Activated CD8-positive, alpha-beta memory T cell treated with anti-CD3 and anti-CD28 coated beads for 36 hours (primary cell): ENCODE data around the gene PNN. TPM values are rescaled to one million over a fixed set of nuclear protein-coding genes. Genes with fewer than 3 reads are reported as not detected.
"Not testable (repeated sequence)": the region's sequence is repeated elsewhere in the genome, so short reads cannot be mapped to it uniquely, and the experiment has no call there.

Source experiments
- CTCF ChIA-PET: fragments of 350-600 bp; sonication (Branson Sonifier 250); formaldehyde crosslinking; loops from one replicate; lab custom pipeline; 2021; ENCODE audit warnings: antibody characterized with exemption; lab: Charles Lee
- POLR2A ChIA-PET: fragments of 350-600 bp; sonication (Branson Sonifier 250); formaldehyde crosslinking; loops from one replicate; lab custom pipeline; 2021; ENCODE audit warnings: antibody characterized with exemption; lab: Charles Lee
- total RNA-seq, 2 experiments: library from RNA; stranded (reverse); gene quantifications; one replicate each; pipeline ENCODE4 v1.2.3, GENCODE V29; 2021

Gene PNN
- total RNA-seq = 100 to 1,000 TPM; 101 to 102 TPM

- POLR2A ChIA-PET = interaction anchor here (0.6 to 1.5 kb wide), 10 partner anchors 10 to 258 kb away, joined by 3 to 6 read pairs (median 4); partner anchors contain the start of genes FBXO33 and SEC23A
- CTCF ChIA-PET = interaction anchor here (0.6 to 0.9 kb wide), 3 partner anchors 29 to 63 kb away, joined by 3 to 5 read pairs (median 3); no protein-coding TSS in a partner anchor
Measured at GRCh38 chr14:39174560-39175444, at the start of gene PNN. Gene PNN (plus strand): TSS chr14:39175254. CDS start chr14:39175280, 26 bp downstream.

GRCh38 chr14:39137835-39138234 lies 37.2 kb upstream of the PNN start:
- CTCF ChIA-PET, POLR2A ChIA-PET: not testable (repeated sequence)

GRCh38 chr14:39138440-39138839 lies 36.6 kb upstream of the PNN start:
- ChIA-PET CTCF (no interaction called here), POLR2A (no interaction called here)

- CTCF ChIA-PET = interaction anchor here (0.6 kb wide), 1 partner anchor 10 kb away, joined by 3 read pairs; no protein-coding TSS in a partner anchor
- POLR2A ChIA-PET = no interaction called here
Measured at GRCh38 chr14:39140170-39140569, 34.9 kb upstream of the PNN start.

GRCh38 chr14:39141623-39142022 lies 33.4 kb upstream of the PNN start:
- CTCF ChIA-PET, POLR2A ChIA-PET: not testable (repeated sequence)

- CTCF ChIA-PET, POLR2A ChIA-PET: not testable (repeated sequence)
Measured at GRCh38 chr14:39143226-39143625, 31.8 kb upstream of the PNN start.

GRCh38 chr14:39145266-39145966 lies 29.6 kb upstream of the PNN start:
- CTCF ChIA-PET = no interaction called here
- POLR2A ChIA-PET = no interaction called here

GRCh38 chr14:39154594-39155189 lies 20.4 kb upstream of the PNN start:
- ChIA-PET CTCF (no interaction called here), POLR2A (no interaction called here)

GRCh38 chr14:39157491-39157890 lies 17.6 kb upstream of the PNN start:
- CTCF ChIA-PET = no interaction called here
- POLR2A ChIA-PET = no interaction called here

GRCh38 chr14:39158222-39158858 lies 16.7 kb upstream of the PNN start:
- CTCF ChIA-PET = no interaction called here
- POLR2A ChIA-PET = no interaction called here

- POLR2A ChIA-PET = interaction anchor here (0.8 kb wide), 1 partner anchor 10 kb away, joined by 3 read pairs; the partner anchor contains the start of gene TRAPPC6B
- CTCF ChIA-PET = no interaction called here
Measured at GRCh38 chr14:39160494-39160893, 14.6 kb upstream of the PNN start.

- POLR2A ChIA-PET = not testable (repeated sequence)
- CTCF ChIA-PET = interaction anchor here (0.6 kb wide), 1 partner anchor 37 kb away, joined by 3 read pairs; no protein-coding TSS in a partner anchor
Measured at GRCh38 chr14:39167797-39168320, 7.2 kb upstream of the PNN start.

GRCh38 chr14:39168591-39168990 lies 6.5 kb upstream of the PNN start:
- ChIA-PET POLR2A (no interaction called here), CTCF (no interaction called here)

GRCh38 chr14:39169541-39169900 lies 5.5 kb upstream of the PNN start:
- POLR2A ChIA-PET = interaction anchor here (1.0 to 1.7 kb wide), 7 partner anchors 9 to 100 kb away, joined by 3 to 14 read pairs (median 4); partner anchors contain the start of genes GEMIN2 and SEC23A
- CTCF ChIA-PET = interaction anchor here (0.9 to 1.4 kb wide), 2 partner anchors 54 to 55 kb away, joined by 3 read pairs; no protein-coding TSS in a partner anchor

- POLR2A ChIA-PET = interaction anchor here (0.8 kb wide), 1 partner anchor 76 kb away, joined by 3 read pairs; no protein-coding TSS in a partner anchor
- CTCF ChIA-PET = no interaction called here
Measured at GRCh38 chr14:39173198-39173597, 1.9 kb upstream of the PNN start.

GRCh38 chr14:39175445-39176262 lies 600 bp downstream of the PNN start:
- POLR2A ChIA-PET = interaction anchor here (0.6 to 1.5 kb wide), 10 partner anchors 9 to 257 kb away, joined by 3 to 6 read pairs (median 4); partner anchors contain the start of genes FBXO33 and SEC23A
- CTCF ChIA-PET = interaction anchor here (0.6 to 0.9 kb wide), 3 partner anchors 30 to 62 kb away, joined by 3 to 5 read pairs (median 3); no protein-coding TSS in a partner anchor

GRCh38 chr14:39176263-39177167 lies 1.5 kb downstream of the PNN start:
- ChIA-PET POLR2A (interaction anchor here (0.5 to 1.4 kb wide), 3 partner anchors 13 to 79 kb away, joined by 4 to 6 read pairs (median 5); no protein-coding TSS in a partner anchor), CTCF (no interaction called here)
